ENCODE measurements around the gene TMEM132E. TPM values are rescaled to one million over a fixed set of nuclear protein-coding genes. Genes with fewer than 3 reads are reported as not detected.

The TMEM132E gene
- total and polyA plus RNA-seq, 10 of the 15 experiments (the other 5 are each of a cell fraction or from before 2014, with no cell fraction given): not detected

DNA sequence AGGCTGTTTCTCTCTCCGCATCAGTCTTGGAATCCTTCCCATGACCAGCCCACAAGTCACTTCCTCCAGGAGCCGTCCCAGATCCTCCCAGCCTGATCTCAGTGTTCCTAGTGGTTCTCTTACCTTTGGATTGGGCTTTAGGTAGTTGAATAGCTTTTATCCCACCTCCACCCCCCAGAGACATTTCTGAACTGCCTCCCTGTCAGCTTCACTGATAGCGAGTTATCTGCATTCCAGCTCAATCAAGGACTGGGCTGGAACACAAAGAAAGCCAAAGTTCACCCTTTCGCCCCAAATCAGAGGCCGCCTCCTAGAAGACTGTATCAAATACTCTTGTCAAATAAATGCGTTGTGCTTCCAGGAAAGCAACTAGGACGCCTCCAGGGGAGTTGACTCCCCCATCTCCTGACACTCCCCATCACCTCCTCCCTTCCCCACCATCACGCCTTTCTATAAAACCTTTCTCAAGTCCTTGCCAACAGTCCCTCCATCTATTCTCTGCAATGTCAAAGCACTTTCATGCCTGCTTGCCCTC lies 72.7 kb downstream of the TMEM132E start:
- RAD21 ChIA-PET (ENCODE audit: unreplicated experiment): no interaction called here
- in situ Hi-C loops (cut with MboI): no loop called here
- Histone ChIP-seq H3K9ac (ENCODE audit: control insufficient read depth, insufficient read depth, low read length) (no peak overlapping the region), H3K4me1 (ENCODE audit: control insufficient read depth, insufficient read depth, low read length) (no peaks in the 10 kb centered on the region), H2AFZ (ENCODE audit: control insufficient read depth, low read depth, low read length) (no peak overlapping the region), H3K36me3 (ENCODE audit: control insufficient read depth in 2 of 2, insufficient read depth in 2 of 2, low read length in 1 of 2) (no peaks in the 10 kb centered on the region), H3K9me3 (replicated peaks; ENCODE audit: control insufficient read depth, insufficient read depth, low read length) (no peaks in the 10 kb centered on the region), H3K27ac (ENCODE audit: control insufficient read depth, insufficient read depth) (no peak overlapping the region), H3K4me3 (no peak overlapping the region), H3K79me2 (ENCODE audit: control insufficient read depth, insufficient read depth, low read length) (no peaks in the 10 kb centered on the region), H4K20me1 (ENCODE audit: control insufficient read depth, insufficient read depth) (no peaks in the 10 kb centered on the region), H3K27me3 (replicated peaks in 1 of 2; ENCODE audit: control insufficient read depth in 2 of 2, insufficient read depth in 2 of 2, low read length in 1 of 2) (peaks cover 0 to 1% of the 10 kb centered on the region in 2 experiments; a peak in 3 of 4 replicates), H3K4me2 (ENCODE audit: control insufficient read depth, insufficient read depth) (no peak overlapping the region)
- DNase-seq (ENCODE audit: low read depth, low spot score): no peak
- CTCF ChIA-PET: no interaction called here
- SMC1A ChIA-PET (ENCODE audit: uncharacterized antibody, unreplicated experiment): no interaction called here
- FAIRE-seq: no peak
- POLR2A ChIA-PET: no interaction called here
- no peak for TF ChIP-seq KAT2A (conservative IDR thresholded peaks at IDR 0.05; ENCODE audit: control insufficient read depth, low read depth, low read length)
- no peak for TF ChIP-seq SUPT20H (IDR thresholded peaks at IDR 0.05; ENCODE audit: borderline replicate concordance, control insufficient read depth, low read depth, low read length)
- no peak for TF ChIP-seq MEF2B (IDR thresholded peaks at IDR 0.05; ENCODE audit: partially characterized antibody, poor library complexity, severe bottlenecking)
- no peak for TF ChIP-seq SMARCA5 (IDR thresholded peaks at IDR 0.05)
- no peak for TF ChIP-seq HCFC1 (IDR thresholded peaks at IDR 0.05; ENCODE audit: low read length)
- no peak for TF ChIP-seq STAT3 (IDR thresholded peaks at IDR 0.05; ENCODE audit: low read depth, low read length)
- no peak for TF ChIP-seq SMAD5 (IDR thresholded peaks at IDR 0.05; ENCODE audit: low read depth)
- TF ChIP-seq, protein P1, sequence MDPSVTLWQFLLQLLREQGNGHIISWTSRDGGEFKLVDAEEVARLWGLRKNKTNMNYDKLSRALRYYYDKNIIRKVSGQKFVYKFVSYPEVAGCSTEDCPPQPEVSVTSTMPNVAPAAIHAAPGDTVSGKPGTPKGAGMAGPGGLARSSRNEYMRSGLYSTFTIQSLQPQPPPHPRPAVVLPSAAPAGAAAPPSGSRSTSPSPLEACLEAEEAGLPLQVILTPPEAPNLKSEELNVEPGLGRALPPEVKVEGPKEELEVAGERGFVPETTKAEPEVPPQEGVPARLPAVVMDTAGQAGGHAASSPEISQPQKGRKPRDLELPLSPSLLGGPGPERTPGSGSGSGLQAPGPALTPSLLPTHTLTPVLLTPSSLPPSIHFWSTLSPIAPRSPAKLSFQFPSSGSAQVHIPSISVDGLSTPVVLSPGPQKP (IDR thresholded peaks at IDR 0.05; ENCODE audit: low read depth, low read length): no peak
- TF ChIP-seq, protein P2, sequence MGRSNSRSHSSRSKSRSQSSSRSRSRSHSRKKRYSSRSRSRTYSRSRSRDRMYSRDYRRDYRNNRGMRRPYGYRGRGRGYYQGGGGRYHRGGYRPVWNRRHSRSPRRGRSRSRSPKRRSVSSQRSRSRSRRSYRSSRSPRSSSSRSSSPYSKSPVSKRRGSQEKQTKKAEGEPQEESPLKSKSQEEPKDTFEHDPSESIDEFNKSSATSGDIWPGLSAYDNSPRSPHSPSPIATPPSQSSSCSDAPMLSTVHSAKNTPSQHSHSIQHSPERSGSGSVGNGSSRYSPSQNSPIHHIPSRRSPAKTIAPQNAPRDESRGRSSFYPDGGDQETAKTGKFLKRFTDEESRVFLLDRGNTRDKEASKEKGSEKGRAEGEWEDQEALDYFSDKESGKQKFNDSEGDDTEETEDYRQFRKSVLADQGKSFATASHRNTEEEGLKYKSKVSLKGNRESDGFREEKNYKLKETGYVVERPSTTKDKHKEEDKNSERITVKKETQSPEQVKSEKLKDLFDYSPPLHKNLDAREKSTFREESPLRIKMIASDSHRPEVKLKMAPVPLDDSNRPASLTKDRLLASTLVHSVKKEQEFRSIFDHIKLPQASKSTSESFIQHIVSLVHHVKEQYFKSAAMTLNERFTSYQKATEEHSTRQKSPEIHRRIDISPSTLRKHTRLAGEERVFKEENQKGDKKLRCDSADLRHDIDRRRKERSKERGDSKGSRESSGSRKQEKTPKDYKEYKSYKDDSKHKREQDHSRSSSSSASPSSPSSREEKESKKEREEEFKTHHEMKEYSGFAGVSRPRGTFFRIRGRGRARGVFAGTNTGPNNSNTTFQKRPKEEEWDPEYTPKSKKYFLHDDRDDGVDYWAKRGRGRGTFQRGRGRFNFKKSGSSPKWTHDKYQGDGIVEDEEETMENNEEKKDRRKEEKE (IDR thresholded peaks at IDR 0.05): no peak
- TF ChIP-seq SP1 (IDR thresholded peaks at IDR 0.05; ENCODE audit: low read depth, low read length): no peak
- no peak for TF ChIP-seq FOXK2 (IDR thresholded peaks at IDR 0.05)
- no peak for TF ChIP-seq BACH1 (IDR thresholded peaks at IDR 0.05; ENCODE audit: borderline replicate concordance)
- no peak for TF ChIP-seq SUZ12 (IDR thresholded peaks at IDR 0.05; ENCODE audit: unreplicated experiment)
- TF ChIP-seq, protein P3, sequence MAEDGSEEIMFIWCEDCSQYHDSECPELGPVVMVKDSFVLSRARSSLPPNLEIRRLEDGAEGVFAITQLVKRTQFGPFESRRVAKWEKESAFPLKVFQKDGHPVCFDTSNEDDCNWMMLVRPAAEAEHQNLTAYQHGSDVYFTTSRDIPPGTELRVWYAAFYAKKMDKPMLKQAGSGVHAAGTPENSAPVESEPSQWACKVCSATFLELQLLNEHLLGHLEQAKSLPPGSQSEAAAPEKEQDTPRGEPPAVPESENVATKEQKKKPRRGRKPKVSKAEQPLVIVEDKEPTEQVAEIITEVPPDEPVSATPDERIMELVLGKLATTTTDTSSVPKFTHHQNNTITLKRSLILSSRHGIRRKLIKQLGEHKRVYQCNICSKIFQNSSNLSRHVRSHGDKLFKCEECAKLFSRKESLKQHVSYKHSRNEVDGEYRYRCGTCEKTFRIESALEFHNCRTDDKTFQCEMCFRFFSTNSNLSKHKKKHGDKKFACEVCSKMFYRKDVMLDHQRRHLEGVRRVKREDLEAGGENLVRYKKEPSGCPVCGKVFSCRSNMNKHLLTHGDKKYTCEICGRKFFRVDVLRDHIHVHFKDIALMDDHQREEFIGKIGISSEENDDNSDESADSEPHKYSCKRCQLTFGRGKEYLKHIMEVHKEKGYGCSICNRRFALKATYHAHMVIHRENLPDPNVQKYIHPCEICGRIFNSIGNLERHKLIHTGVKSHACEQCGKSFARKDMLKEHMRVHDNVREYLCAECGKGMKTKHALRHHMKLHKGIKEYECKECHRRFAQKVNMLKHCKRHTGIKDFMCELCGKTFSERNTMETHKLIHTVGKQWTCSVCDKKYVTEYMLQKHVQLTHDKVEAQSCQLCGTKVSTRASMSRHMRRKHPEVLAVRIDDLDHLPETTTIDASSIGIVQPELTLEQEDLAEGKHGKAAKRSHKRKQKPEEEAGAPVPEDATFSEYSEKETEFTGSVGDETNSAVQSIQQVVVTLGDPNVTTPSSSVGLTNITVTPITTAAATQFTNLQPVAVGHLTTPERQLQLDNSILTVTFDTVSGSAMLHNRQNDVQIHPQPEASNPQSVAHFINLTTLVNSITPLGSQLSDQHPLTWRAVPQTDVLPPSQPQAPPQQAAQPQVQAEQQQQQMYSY (CRISPR knock-in tag; IDR thresholded peaks at IDR 0.05): no peak
- TF ChIP-seq PAX5 (IDR thresholded peaks at IDR 0.05; ENCODE audit: borderline replicate concordance, low read depth, low read length): no peak
- intact Hi-C loops (cut with micrococcal nuclease; ENCODE audit: unreplicated experiment): no loop called here
- ATAC-seq: no peak
- no TSS peak for BruUV-seq (replicated peaks)
- WGBS (ENCODE audit: insufficient coverage, insufficient replicate concordance, low lambda C conversion rate, missing lambda C conversion rate): 26% methylated on average over 8 of the region's 8 CpGs

All from GM12878 (cell line).